GM10248 (cell line): Measurements from ENCODE around the gene RERE.
"Not testable (repeated sequence)": the region's sequence is repeated elsewhere in the genome, so short reads cannot be mapped to it uniquely, and the experiment has no call there.

Source experiments
- CTCF ChIA-PET: fragments of 300-600 bp; sonication (Branson Sonifier 250); formaldehyde crosslinking; extraction: SDS; loops from one replicate; lab custom pipeline; 2021; ENCODE audit warnings: antibody characterized with exemption; lab: Yijun Ruan, JAX
- POLR2A ChIA-PET: fragments of 350-650 bp; sonication (Branson Sonifier 250); formaldehyde crosslinking; extraction: SDS; loops from one replicate; lab custom pipeline; 2020; ENCODE audit warnings: antibody characterized with exemption; lab: Yijun Ruan, JAX
- DNase-seq: peaks from one replicate; pipeline ENCODE4 v3.0.0; 2012; ENCODE audit errors: extremely low spot score
- CTCF ChIP-seq: IDR thresholded peaks from 2 replicates; pipeline ENCODE4 v1.5.1; 2012; ENCODE audit warnings: mild to moderate bottlenecking, low read depth; ENCODE audit errors: extremely low read depth, missing control alignments, control extremely low read depth

RERE gene

GRCh38 chr1:8447616-8448150 lies 369.8 kb downstream of the RERE start:
- CTCF ChIA-PET: no interaction called here
- POLR2A ChIA-PET: no interaction called here
- no peak for DNase-seq
- TF ChIP-seq CTCF: no peak

- POLR2A ChIA-PET, CTCF ChIA-PET, DNase-seq: not testable (repeated sequence)
These were observed 371.3 kb downstream of the RERE start for GRCh38 chr1:8446119-8446518.

GRCh38 chr1:8443558-8444194 lies 373.8 kb downstream of the RERE start:
- CTCF ChIA-PET: interaction anchor here (1.9 to 2.3 kb wide), 2 partner anchors 8 to 10 kb away, joined by 4 to 5 read pairs; no protein-coding TSS in a partner anchor
- POLR2A ChIA-PET: interaction anchor here (0.6 kb wide), 1 partner anchor 349 kb away, joined by 3 read pairs; no protein-coding TSS in a partner anchor
- DNase-seq: no peak
- TF ChIP-seq CTCF: no peak

GRCh38 chr1:8441426-8441825 lies 376.0 kb downstream of the RERE start:
- no peak for DNase-seq
- no peak for TF ChIP-seq CTCF
- ChIA-PET POLR2A (no interaction called here), CTCF (no interaction called here)

- no peak for TF ChIP-seq CTCF
- POLR2A ChIA-PET: no interaction called here
- DNase-seq: peak; percentile 75
- CTCF ChIA-PET: interaction anchor here (0.8 to 2.9 kb wide), 6 partner anchors 11 to 35 kb away, joined by 3 to 8 read pairs (median 3); no protein-coding TSS in a partner anchor
These were observed 378.3 kb downstream of the RERE start for GRCh38 chr1:8439015-8439702.

- no peak for TF ChIP-seq CTCF
- ChIA-PET CTCF (interaction anchor here (1.2 to 2.9 kb wide), 5 partner anchors 10 to 34 kb away, joined by 3 to 8 read pairs (median 3); no protein-coding TSS in a partner anchor), POLR2A (no interaction called here)
- DNase-seq: no peak
These were observed 379.0 kb downstream of the RERE start for GRCh38 chr1:8438489-8438888.

GRCh38 chr1:8437347-8437746 lies 380.1 kb downstream of the RERE start:
- CTCF ChIA-PET: interaction anchor here (1.3 kb wide), 1 partner anchor 13 kb away, joined by 3 read pairs; no protein-coding TSS in a partner anchor
- TF ChIP-seq CTCF: no peak
- POLR2A ChIA-PET: no interaction called here
- DNase-seq: no peak
